Natural killer cell (primary cell): ENCODE data around the gene KLK2. TPM values are rescaled to one million over a fixed set of nuclear protein-coding genes. Genes with fewer than 3 reads are reported as not detected.

Experiments used
- ATAC-seq, 3 donors: fragments of 150-1000 bp in 2 of 3; fragments of 200-7000 bp in 1 of 3; cut with Tn5 transposase; 1 replicate in 1 of 3; 2 replicates in 2 of 3; pipeline ENCODE4 v1.10.0; 2021; ENCODE audit warnings: mild to moderate bottlenecking in 2 of 3, moderate library complexity in 2 of 3
- DNase-seq, 2 donors: peaks; one replicate each; pipeline versions ENCODE4 v3.0.0 to v3.0.0-alpha.2; 2013 to 2021; ENCODE audit warnings: mixed read lengths in 1 of 2
- H3K27ac ChIP-seq: one replicate; pipeline ENCODE4 v1.5.1; 2013; ENCODE audit warnings: mild to moderate bottlenecking, low read length
- H3K27me3 ChIP-seq: one replicate; pipeline ENCODE4 v1.6.1; 2013; ENCODE audit warnings: low read length; ENCODE audit not compliant: control insufficient read depth, insufficient read depth
- H3K36me3 ChIP-seq: one replicate; pipeline ENCODE4 v1.6.1; 2013; ENCODE audit warnings: low read length; ENCODE audit not compliant: control insufficient read depth, insufficient read depth
- H3K4me1 ChIP-seq: one replicate; pipeline ENCODE4 v1.6.1; 2013; ENCODE audit warnings: low read length; ENCODE audit not compliant: control insufficient read depth, insufficient read depth
- H3K4me3 ChIP-seq: one replicate; pipeline ENCODE4 v1.5.1; 2013; ENCODE audit warnings: low read length
- H3K9me3 ChIP-seq: one replicate; pipeline ENCODE4 v1.6.1; 2013; ENCODE audit warnings: low read length; ENCODE audit not compliant: control insufficient read depth, insufficient read depth
- H3K27ac Mint-ChIP-seq, 2 donors: one replicate each; pipeline ENCODE4 v1.8.0; 2022; ENCODE audit warnings: mild to moderate bottlenecking in 2 of 2, mixed read lengths in 2 of 2, moderate library complexity in 1 of 2
- H3K27me3 Mint-ChIP-seq, 2 donors: one replicate each; pipeline ENCODE4 v1.8.0; 2022; ENCODE audit warnings: low read depth in 2 of 2, mixed read lengths in 2 of 2
- H3K36me3 Mint-ChIP-seq: one replicate; pipeline ENCODE4 v1.8.0; 2022; ENCODE audit warnings: mixed read lengths
- H3K4me1 Mint-ChIP-seq, 2 donors: one replicate each; pipeline ENCODE4 v1.8.0; 2022; ENCODE audit warnings: mixed read lengths in 2 of 2
- H3K4me3 Mint-ChIP-seq: one replicate; pipeline ENCODE4 v1.8.0; 2022; ENCODE audit warnings: mild to moderate bottlenecking, moderate library complexity, mixed read lengths
- H3K9me3 Mint-ChIP-seq, 2 donors: one replicate each; pipeline ENCODE4 v1.8.0; 2022; ENCODE audit warnings: mixed read lengths in 2 of 2
- WGBS: methylation state at CpG from one replicate; pipeline ENCODE4 v1.1.7; 2013; ENCODE audit warnings: missing lambda C conversion rate; ENCODE audit not compliant: insufficient coverage; 5-methylcytosine and 5-hydroxymethylcytosine counted together
- intact Hi-C: fragments of 100-400 bp; cut with micrococcal nuclease; formaldehyde crosslinking; loops from one replicate; pipeline ENCODE4 v1.14.2; 2022
- total RNA-seq, 4 donors: library from RNA; stranded (reverse); fragments of 120-200 nt in 1 of 4; gene quantifications; one replicate each; pipeline versions ENCODE4 v1.2.3 to v1.2.4, GENCODE V29; 2013 to 2022
- TF ChIP-seq, protein P1 (sequence below): fragments of 200-600 bp; IDR thresholded peaks from one replicate; pipeline ENCODE4 v1.8.0; 2022; ENCODE audit warnings: antibody characterized with exemption

The KLK2 gene
- total RNA-seq, 3 donors from 2014 or later (not counting 1 experiment from before 2014, with no cell fraction given), result not detected

DNA sequence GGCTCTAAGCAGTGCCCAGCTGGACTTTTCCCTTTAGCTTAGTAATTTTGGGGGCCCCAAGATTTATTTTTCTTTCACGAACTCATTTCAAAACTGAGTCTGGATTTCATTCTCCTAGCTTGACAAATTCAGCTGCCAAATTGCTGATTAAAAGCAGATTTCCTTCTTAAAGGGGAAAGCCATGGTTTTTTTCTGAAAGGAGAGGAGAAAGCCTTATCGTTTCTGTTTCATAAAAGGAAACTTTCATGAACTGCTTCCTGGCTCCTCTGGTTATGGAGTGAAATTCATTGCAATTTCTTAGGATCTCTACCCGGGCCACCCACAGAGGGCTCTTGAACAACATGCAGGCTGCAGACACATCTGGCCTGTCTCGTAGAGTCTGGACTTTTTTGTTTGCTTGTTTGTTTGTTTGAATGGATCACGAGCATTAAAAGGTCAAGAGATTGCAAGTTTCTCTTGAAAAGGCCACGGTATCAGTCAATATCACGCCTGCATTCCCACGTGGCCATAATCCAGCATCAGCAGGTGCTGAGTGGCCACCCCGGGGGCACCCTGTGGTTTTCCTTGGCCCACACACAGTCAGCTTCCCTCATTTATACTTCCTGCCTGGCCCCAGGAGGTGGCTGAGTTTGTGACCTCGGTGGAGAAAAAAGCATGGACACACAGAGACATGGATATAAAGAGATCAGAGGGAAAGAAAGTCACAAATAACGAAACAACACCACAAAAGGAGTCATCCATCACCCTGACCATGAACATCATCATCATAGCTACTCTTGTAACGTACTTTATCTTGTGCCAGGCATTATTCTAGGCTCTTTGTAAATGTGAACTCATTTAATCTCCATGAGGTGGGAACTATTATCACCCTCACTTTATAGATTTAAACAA is 48.4 kb downstream of the KLK2 start:
- H3K27ac Mint-ChIP-seq, result no peak overlapping the region
- Histone ChIP-seq H3K4me1 (peaks cover 6% of the 10 kb centered on the region), H3K9me3 (no peaks in the 10 kb centered on the region), H3K36me3 (no peaks in the 10 kb centered on the region), H3K4me3 (no peak overlapping the region), H3K27ac (no peak overlapping the region), H3K27me3 (peaks cover 5% of the 10 kb centered on the region)
- DNase-seq (no peak), ATAC-seq (peak in 2 of 3 donors; percentile 27 to 31)
- intact Hi-C loops, result loop anchor here (2.0 kb wide), 1 partner anchor 15 kb away; no protein-coding TSS in a partner anchor
- 5% methylated on average over 11 of the region's 12 CpGs for WGBS
- H3K4me3 Mint-ChIP-seq, result no peak overlapping the region
- no peaks in the 10 kb centered on the region for H3K36me3 Mint-ChIP-seq
- H3K27me3 Mint-ChIP-seq, result peaks cover 27% of the 10 kb centered on the region in 2 donors
- peaks cover 8 to 10% of the 10 kb centered on the region in 2 donors for H3K4me1 Mint-ChIP-seq
- TF ChIP-seq, protein P1, sequence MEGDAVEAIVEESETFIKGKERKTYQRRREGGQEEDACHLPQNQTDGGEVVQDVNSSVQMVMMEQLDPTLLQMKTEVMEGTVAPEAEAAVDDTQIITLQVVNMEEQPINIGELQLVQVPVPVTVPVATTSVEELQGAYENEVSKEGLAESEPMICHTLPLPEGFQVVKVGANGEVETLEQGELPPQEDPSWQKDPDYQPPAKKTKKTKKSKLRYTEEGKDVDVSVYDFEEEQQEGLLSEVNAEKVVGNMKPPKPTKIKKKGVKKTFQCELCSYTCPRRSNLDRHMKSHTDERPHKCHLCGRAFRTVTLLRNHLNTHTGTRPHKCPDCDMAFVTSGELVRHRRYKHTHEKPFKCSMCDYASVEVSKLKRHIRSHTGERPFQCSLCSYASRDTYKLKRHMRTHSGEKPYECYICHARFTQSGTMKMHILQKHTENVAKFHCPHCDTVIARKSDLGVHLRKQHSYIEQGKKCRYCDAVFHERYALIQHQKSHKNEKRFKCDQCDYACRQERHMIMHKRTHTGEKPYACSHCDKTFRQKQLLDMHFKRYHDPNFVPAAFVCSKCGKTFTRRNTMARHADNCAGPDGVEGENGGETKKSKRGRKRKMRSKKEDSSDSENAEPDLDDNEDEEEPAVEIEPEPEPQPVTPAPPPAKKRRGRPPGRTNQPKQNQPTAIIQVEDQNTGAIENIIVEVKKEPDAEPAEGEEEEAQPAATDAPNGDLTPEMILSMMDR, result no peak
- no peaks in the 10 kb centered on the region for H3K9me3 Mint-ChIP-seq

- Mint-ChIP-seq H3K27ac (no peak overlapping the region), H3K4me1 (peaks cover 8 to 10% of the 10 kb centered on the region in 2 donors), H3K4me3 (no peak overlapping the region), H3K9me3 (no peaks in the 10 kb centered on the region), H3K36me3 (no peaks in the 10 kb centered on the region), H3K27me3 (peaks cover 25 to 27% of the 10 kb centered on the region in 2 donors)
- peak; percentile 57 to 90 for DNase-seq
- Histone ChIP-seq H3K27me3 (peaks cover 5% of the 10 kb centered on the region), H3K36me3 (no peaks in the 10 kb centered on the region), H3K27ac (no peak overlapping the region), H3K9me3 (no peaks in the 10 kb centered on the region), H3K4me3 (no peak overlapping the region), H3K4me1 (peaks cover 6% of the 10 kb centered on the region)
- 32% methylated on average over 21 of the region's 21 CpGs for WGBS
- intact Hi-C loops, result loop anchor here (2.0 kb wide), 1 partner anchor 16 kb away; no protein-coding TSS in a partner anchor
- TF ChIP-seq, protein P1, result peak; percentile 78
- ATAC-seq, result peak; percentile 88 to 100 (median 99)
Observed at GRCh38 chr19:50922317-50922853, 49.1 kb downstream of the KLK2 start.

DNA sequence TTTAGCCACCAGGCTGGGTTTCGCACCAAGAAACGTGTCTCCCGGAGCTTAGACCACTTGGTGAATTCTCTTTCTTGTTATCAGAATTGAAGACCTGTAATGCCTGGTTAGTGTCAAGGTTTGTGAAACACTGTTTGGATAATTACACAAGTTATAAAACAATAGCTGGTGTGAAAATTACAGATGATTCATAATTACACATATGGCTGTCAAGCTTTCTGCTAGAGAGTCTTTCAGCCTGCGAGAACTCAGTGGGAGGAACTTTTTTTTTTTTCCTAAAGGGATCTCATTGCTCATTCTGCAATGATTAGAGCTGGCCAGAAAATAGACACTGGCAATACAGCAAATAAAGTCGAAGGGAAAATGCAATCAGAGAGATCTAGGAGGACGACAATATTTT is 51.3 kb downstream of the KLK2 start:
- Mint-ChIP-seq H3K4me1 (peaks cover 8 to 10% of the 10 kb centered on the region in 2 donors), H3K9me3 (no peaks in the 10 kb centered on the region), H3K4me3 (no peak overlapping the region), H3K36me3 (no peaks in the 10 kb centered on the region), H3K27ac (no peak overlapping the region), H3K27me3 (peaks cover 18 to 28% of the 10 kb centered on the region in 2 donors)
- DNase-seq, result no peak
- no peak for ATAC-seq
- H3K4me1 ChIP-seq, result peaks cover 6% of the 10 kb centered on the region
- H3K27me3 ChIP-seq, result peaks cover 3% of the 10 kb centered on the region
- intact Hi-C loops, result no loop called here
- TF ChIP-seq, protein P1, result no peak
- no peaks in the 10 kb centered on the region for H3K36me3 ChIP-seq
- no peak overlapping the region for H3K27ac ChIP-seq
- H3K9me3 ChIP-seq, result no peaks in the 10 kb centered on the region
- 64% methylated on average over 6 of the region's 6 CpGs for WGBS
- H3K4me3 ChIP-seq, result no peak overlapping the region
